Uterine smooth muscle cell (primary cell): ENCODE measurements around the gene SNX4. TPM values are rescaled to one million over a fixed set of nuclear protein-coding genes. Genes with fewer than 3 reads are reported as not detected.

ENCODE experiments used
- total RNA-seq: library from RNA; depleted of rRNA; stranded (reverse); fragments of >200 nt; gene quantifications from 2 replicates; pipeline ENCODE4 v1.2.3, GENCODE V29; 2014

The SNX4 gene
- total RNA-seq = 33.4 and 37.6 TPM in 2 replicates

DNA sequence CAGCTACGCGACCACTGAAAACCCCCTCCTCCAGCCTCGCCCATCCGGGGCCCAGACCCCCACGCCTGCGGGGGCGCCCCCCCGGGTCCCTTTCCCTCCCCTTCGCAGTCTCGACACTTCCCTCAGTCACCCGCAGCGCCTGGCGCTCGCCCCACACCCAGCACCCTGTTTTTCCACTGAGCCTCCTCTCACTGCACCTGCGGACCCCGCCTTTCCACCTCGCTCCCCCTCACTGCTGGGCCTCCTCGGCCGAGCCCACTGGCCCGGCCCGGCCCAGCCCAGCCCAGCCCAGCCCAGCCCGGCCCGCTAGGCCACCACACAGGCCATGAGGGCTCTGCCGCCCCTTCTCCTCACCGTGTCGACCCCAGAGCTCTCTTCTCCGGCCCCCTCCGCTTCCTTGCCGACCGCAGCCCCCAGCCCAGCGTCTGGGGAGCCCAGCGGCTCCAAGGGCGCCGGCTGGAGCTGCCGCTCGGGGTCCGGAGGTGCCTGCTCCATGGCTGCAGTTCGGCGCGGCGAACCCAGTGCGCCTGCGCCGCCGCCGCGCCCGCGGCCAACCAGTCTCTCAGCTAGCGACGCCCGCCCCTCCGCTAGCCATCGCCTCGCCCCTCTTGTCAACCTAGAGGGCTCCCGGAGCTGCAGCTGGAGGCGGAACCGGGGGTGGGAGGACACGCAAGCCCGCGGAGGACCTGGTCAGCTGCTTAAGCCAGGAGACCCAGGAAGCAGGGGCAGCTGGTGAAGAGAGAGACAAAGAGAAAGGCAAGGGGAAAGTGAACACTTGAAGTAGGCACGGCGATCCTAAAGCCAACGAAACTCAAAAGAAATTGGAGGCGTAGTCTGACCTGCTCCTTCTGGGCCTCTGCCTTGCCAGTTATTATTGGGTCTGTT lies at the start of gene SNX4:
Gene SNX4 (minus strand): TSS at position 525 of the 885 bp plus-strand sequence. CDS start 30 bp downstream, at position 495.

Other genes starting within 250 kb of the SNX4 start
- gene ZNF148, start 144.9 kb downstream of the SNX4 start, total RNA-seq = 33.9 and 42.4 TPM in 2 replicates
- gene OSBPL11, start 75.3 kb upstream of the SNX4 start, total RNA-seq = 12.9 and 16.3 TPM in 2 replicates